Measurements from ENCODE around the gene PROCA1. TPM values are rescaled to one million over a fixed set of nuclear protein-coding genes. Genes with fewer than 3 reads are reported as not detected.

PROCA1 gene
- total RNA-seq, 1 donor from 2014 or later, result 3.0 TPM

- TF ChIP-seq, protein P1, sequence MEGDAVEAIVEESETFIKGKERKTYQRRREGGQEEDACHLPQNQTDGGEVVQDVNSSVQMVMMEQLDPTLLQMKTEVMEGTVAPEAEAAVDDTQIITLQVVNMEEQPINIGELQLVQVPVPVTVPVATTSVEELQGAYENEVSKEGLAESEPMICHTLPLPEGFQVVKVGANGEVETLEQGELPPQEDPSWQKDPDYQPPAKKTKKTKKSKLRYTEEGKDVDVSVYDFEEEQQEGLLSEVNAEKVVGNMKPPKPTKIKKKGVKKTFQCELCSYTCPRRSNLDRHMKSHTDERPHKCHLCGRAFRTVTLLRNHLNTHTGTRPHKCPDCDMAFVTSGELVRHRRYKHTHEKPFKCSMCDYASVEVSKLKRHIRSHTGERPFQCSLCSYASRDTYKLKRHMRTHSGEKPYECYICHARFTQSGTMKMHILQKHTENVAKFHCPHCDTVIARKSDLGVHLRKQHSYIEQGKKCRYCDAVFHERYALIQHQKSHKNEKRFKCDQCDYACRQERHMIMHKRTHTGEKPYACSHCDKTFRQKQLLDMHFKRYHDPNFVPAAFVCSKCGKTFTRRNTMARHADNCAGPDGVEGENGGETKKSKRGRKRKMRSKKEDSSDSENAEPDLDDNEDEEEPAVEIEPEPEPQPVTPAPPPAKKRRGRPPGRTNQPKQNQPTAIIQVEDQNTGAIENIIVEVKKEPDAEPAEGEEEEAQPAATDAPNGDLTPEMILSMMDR (IDR thresholded peaks at IDR 0.05), result no peak
- Mint-ChIP-seq H3K9me3 (ENCODE audit: unreplicated experiment) (no peaks in the 10 kb centered on the region), H3K4me1 (ENCODE audit: unreplicated experiment) (no peaks in the 10 kb centered on the region), H3K36me3 (ENCODE audit: unreplicated experiment) (peaks cover 54% of the 10 kb centered on the region), H3K27me3 (ENCODE audit: unreplicated experiment) (no peaks in the 10 kb centered on the region), H3K4me3 (ENCODE audit: unreplicated experiment) (no peak overlapping the region), H3K27ac (ENCODE audit: unreplicated experiment) (no peak overlapping the region)
- DNase-seq (ENCODE audit: extremely low spot score, unreplicated experiment), result no peak
Observed at GRCh38 chr17:28682655-28683054, 29.0 kb downstream of the PROCA1 start.

DNA sequence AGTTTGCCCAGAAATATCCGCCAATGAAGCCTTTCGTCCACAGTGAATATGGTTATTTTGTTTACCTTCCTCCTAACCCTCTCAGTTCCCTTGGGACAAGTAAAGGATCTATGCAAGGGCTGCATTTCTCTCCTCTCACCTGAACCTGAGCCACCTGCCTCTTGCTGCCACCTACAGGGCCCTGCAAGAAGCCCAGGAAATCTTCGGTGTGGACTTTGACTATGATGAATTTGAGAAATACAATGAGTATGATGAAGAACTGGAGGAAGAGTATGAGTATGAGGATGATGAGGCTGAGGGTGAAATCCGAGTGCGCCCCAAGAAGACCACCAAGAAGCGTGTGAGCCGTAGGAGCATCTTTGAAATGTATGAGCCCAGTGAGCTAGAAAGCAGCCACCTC, 35.7 kb downstream of the PROCA1 start:
- H3K9me3 Mint-ChIP-seq (ENCODE audit: unreplicated experiment), result no peaks in the 10 kb centered on the region
- H3K36me3 Mint-ChIP-seq (ENCODE audit: unreplicated experiment), result peaks cover 61% of the 10 kb centered on the region
- DNase-seq (ENCODE audit: extremely low spot score, unreplicated experiment), result no peak
- H3K4me3 Mint-ChIP-seq (ENCODE audit: unreplicated experiment), result no peak overlapping the region
- H3K4me1 Mint-ChIP-seq (ENCODE audit: unreplicated experiment), result no peaks in the 10 kb centered on the region
- no peaks in the 10 kb centered on the region for H3K27me3 Mint-ChIP-seq (ENCODE audit: unreplicated experiment)
- H3K27ac Mint-ChIP-seq (ENCODE audit: unreplicated experiment), result no peak overlapping the region
- TF ChIP-seq, protein P1 (IDR thresholded peaks at IDR 0.05), result peak; percentile 15

DNA sequence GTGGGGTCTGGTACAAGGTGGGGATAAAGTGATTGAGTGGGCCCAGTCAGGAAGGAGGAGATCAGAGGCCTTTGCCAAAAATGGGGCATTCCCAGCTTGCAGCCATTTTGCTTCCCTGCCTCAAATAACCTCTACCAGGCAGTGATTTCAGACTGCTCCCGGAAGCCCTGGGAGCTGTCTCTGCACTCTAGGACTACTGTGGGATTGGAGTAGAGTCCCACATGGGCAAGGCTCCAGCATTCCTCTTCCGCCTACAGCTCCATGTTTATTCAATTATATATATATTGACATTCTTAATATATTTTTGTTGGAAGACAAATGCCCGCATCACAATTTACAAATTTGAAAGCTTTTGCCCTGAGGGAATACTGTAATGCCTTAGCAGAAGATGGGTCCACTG, 36.2 kb downstream of the PROCA1 start:
- H3K27ac Mint-ChIP-seq (ENCODE audit: unreplicated experiment), result no peak overlapping the region
- TF ChIP-seq, protein P1 (IDR thresholded peaks at IDR 0.05), result no peak
- DNase-seq (ENCODE audit: extremely low spot score, unreplicated experiment), result no peak
- H3K27me3 Mint-ChIP-seq (ENCODE audit: unreplicated experiment), result no peaks in the 10 kb centered on the region
- no peaks in the 10 kb centered on the region for H3K4me1 Mint-ChIP-seq (ENCODE audit: unreplicated experiment)
- no peak overlapping the region for H3K4me3 Mint-ChIP-seq (ENCODE audit: unreplicated experiment)
- peaks cover 64% of the 10 kb centered on the region for H3K36me3 Mint-ChIP-seq (ENCODE audit: unreplicated experiment)
- no peaks in the 10 kb centered on the region for H3K9me3 Mint-ChIP-seq (ENCODE audit: unreplicated experiment)

DNA sequence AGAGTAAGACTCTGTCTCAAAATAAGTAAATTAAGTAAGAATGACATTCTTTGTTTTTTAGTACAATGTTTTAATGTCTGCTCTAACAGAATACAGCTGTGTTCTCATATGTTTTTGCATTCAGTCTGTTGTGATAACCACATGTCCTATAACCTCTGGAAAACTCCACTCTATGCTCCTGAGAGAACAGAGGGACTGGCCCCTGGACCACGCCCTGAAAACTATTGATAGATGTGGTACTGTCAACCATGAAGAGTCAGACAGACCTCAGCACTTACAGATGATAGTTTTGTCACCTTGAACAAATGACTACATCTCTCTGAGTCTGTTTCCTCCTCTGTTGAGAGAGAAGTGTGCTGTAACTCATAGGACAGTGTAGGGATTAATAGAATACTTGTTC, 41.8 kb downstream of the PROCA1 start:
- TF ChIP-seq, protein P1 (IDR thresholded peaks at IDR 0.05), result no peak
- Mint-ChIP-seq H3K36me3 (ENCODE audit: unreplicated experiment) (peaks cover 34% of the 10 kb centered on the region), H3K9me3 (ENCODE audit: unreplicated experiment) (no peaks in the 10 kb centered on the region), H3K27ac (ENCODE audit: unreplicated experiment) (no peak overlapping the region), H3K4me1 (ENCODE audit: unreplicated experiment) (peaks cover 6% of the 10 kb centered on the region), H3K27me3 (ENCODE audit: unreplicated experiment) (no peaks in the 10 kb centered on the region), H3K4me3 (ENCODE audit: unreplicated experiment) (no peak overlapping the region)
- no peak for DNase-seq (ENCODE audit: extremely low spot score, unreplicated experiment)

GRCh38 chr17:28667870-28668269, 43.8 kb downstream of the PROCA1 start:
- Mint-ChIP-seq H3K27me3 (ENCODE audit: unreplicated experiment) (no peaks in the 10 kb centered on the region), H3K4me3 (ENCODE audit: unreplicated experiment) (no peak overlapping the region), H3K9me3 (ENCODE audit: unreplicated experiment) (no peaks in the 10 kb centered on the region), H3K36me3 (ENCODE audit: unreplicated experiment) (peaks cover 21% of the 10 kb centered on the region), H3K4me1 (ENCODE audit: unreplicated experiment) (peaks cover 24% of the 10 kb centered on the region), H3K27ac (ENCODE audit: unreplicated experiment) (no peak overlapping the region)
- no peak for DNase-seq (ENCODE audit: extremely low spot score, unreplicated experiment)
- TF ChIP-seq, protein P1 (IDR thresholded peaks at IDR 0.05), result no peak
